Activated CD4-positive, alpha-beta T cell treated with anti-CD3 and anti-CD28 coated beads for 1 hour (primary cell): ENCODE measurements around the gene TBCEL.

Experiments used
- DNase-seq: peaks from one replicate; pipeline ENCODE4 v3.0.0-alpha.2; 2020

The TBCEL gene

DNA sequence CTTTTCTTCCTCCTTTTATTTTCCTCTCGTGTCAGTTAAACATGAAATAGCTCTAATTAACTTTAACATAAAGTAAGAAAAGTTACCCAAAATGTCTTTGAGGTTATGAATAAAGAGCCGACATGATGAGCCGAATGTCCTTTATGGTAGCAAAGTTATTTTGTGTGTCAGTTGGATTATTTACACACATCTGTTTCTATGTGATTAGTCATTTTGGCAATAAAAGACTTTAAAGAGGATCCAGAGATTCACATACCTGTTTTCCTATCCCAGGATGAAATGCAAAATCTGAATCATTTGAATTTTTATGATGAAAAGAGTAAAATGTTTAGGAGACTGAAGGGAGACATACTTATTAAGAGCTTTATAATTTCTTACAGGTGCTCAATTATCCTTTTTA is 43.1 kb downstream of the TBCEL start:
- DNase-seq: no peak

GRCh38 chr11:121067453-121067852 is 43.6 kb downstream of the TBCEL start:
- DNase-seq: no peak

DNA sequence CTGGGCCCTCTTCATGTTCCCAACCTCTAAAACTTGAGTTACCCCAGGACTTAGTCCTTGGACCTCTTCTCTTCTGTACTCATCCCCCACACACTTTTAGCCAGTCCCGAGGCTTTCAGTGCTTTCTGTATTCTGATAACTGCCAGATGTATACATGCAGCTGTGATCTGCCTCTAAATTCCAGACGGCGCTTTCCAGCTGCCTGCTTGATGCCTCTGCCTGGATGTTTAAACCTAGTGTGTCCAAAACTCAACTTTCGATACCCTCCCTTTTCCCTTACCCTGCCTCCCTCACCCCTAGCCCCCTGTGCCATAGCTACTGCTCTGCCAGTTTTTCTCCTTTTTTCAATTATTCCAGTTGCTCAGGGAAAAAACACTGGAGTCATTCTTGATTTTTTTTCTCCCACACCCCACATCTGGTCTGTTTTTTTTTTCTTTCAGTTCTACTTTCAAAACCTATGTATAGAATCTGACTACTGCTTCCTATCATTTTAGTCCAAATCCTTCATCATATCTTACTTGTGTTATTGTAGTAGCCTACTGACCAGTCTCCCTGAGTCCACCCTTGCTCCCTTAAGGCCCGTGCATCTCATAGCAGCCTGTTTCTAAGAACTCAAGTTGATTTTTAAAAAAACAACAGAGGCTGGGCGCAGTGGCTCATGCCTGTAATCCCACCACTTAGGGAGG is 44.2 kb downstream of the TBCEL start:
- no peak for DNase-seq

DNA sequence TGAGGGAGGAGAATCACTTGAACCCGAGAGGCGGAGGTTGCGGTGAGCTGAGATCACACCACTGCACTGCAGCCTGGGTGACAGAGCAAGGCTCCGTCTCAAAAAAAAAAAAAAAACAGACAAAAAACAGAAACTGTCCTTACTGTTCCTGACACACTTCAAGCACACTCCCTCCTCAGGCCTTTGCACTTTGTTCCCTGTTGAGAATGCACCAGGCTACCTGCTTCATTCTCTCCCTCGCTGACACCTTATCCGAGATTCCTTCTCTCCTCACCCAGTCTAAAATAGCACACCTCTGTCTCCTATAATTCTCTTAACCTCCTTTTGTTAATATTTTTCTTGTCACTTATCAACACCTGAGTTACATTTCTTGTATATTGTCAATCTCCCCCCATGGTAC is 44.9 kb downstream of the TBCEL start:
- DNase-seq: no peak

- DNase-seq: no peak
Measured at GRCh38 chr11:121070951-121071845, 47.3 kb downstream of the TBCEL start.

DNA sequence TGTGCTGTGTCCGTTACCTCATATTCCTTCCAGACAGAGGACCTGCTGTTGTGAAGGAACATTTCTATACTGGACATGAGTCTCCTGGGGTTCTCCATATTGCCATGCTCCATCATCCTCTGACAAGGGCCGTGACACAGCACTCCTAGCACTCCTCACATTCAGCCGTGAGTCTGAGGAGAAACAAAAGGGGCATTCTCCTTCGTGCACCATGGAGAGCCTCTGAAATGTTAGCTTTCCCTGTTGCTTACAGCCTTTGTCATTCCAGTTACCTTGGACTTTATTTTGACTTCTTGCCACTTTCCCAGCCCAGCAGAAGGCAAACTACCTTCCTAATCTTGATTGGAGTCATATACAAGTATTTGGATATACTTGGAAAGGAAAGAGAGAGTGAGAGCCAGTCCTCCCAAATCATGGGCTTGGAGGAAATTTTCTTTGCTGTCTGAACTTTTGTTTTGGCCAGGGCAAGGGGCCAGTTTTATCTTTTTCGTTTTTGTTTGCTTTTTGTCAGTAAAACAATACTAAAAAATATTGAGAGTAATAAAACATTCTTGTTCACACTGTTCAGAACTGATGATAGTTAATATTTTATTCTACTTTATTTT is 48.0 kb downstream of the TBCEL start:
- no peak for DNase-seq

- DNase-seq: no peak
Measured at GRCh38 chr11:121081321-121081720, 57.4 kb downstream of the TBCEL start.

DNA sequence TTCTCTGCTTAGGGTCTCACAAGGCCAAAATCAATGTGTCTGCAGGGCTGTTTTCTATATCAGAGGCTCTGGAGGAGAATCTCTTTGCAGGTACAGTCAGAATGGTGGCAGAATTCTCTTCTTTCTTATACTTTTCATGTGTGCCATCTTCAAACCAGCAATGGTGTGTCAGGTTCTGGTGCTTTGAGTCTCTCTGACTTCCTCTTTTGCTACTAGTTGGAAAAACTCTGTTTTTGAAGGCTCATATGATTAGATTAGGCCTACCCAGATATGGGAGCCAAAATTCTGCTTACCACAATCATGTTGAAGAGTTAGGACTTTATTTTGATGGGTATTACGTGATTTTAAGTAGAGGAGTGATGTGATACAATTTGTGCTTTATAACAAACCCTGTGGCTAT is 58.3 kb downstream of the TBCEL start:
- DNase-seq: no peak

DNA sequence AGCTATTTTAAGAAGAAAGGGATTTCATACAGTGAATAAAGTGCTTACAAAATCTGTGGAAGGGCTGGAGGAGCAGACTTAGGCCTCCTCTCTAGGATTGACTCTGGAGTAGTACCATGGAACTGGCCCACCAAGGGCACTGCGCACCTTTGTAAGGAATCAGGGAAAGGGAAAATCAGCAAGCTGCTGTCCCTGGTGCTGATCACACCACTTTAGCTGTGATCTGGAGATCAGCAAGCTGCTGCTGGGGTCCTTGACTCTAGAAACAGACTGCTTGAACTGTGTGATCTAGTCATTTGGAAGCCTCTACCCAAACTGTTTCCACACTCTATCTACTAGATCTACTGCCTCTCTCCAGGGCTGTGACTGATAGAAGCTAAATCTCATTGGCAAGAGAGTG is 58.8 kb downstream of the TBCEL start:
- DNase-seq: no peak

GRCh38 chr11:121086866-121087265 is 63.0 kb downstream of the TBCEL start:
- DNase-seq: no peak

- no peak for DNase-seq
Measured at GRCh38 chr11:121089566-121089965, 65.7 kb downstream of the TBCEL start.

- no peak for DNase-seq
Measured at GRCh38 chr11:121090145-121090721, 66.3 kb downstream of the TBCEL start.

DNA sequence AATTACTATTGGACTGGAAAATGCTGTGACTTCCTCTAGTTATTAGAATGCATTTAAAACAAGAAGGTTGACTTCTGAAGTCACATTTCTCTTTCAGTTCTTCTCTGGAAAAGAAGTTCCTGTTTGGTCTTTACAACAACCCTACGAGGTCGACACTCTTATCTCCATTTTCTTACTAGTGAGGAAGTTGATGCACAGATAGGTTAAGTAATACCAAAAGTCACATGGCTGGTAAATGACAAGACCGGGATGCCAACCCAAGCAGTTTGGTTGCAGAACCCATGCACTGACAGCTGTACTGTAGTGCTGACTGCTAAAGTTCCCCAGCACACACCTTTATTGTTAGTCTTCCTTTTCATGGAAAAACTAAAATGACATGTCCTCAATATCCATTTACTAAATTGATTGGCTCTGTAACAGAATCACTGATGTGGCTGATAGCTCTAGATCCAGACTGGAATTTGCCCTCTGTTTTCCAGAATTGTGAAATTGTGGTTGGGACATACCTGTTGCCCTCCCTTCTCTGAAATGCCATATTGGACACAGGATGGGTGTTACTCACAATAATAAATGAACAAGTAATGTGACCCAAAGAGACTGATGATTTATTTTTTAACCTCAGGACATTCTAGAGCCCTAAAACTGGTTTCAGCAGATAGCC is 67.7 kb downstream of the TBCEL start:
- DNase-seq: no peak

DNA sequence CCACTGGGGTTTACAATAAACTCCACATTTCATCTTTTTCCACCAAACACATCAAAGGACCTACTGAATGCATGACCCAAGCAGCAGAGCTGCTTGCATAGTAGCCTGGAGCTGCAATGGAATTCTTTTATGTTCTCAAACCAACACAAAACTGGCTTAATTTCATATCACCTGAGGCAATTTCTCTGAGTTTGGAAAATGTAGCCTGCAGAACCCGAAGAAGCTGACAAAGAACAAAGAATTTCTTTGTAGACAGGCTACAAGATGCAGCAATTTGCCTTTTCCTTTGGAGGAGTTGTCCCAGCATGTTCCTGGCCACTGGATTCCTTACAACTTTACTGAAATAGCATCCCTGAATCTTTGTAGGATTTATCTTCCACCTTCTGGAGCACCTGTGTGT is 71.7 kb downstream of the TBCEL start:
- DNase-seq: no peak

DNA sequence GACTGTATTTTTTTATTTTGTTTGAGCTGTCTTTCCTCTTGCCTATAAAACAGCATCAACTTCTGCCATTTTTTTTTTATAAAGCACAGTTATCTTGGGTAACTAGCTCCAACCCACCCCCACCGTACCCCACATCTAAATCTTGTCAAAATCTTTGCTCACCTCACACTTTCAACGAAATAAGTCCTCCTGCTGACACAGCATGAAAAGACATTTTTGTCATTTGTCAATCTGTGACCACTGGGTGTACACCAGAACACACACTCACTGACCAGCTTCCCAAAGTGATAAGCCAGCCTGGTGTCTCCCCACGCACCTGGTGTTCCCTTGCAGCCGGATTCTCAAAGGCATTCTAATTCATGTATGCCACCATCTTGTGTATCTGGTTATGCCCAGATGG is 75.5 kb downstream of the TBCEL start:
- no peak for DNase-seq

GRCh38 chr11:121099885-121100284 is 76.0 kb downstream of the TBCEL start:
- no peak for DNase-seq

GRCh38 chr11:121100943-121101342 is 77.0 kb downstream of the TBCEL start, which contains the start of gene TECTA:
TSS of gene TECTA (plus strand) at chr11:121101243. CDS start at chr11:121102666, 1,423 bp downstream.
- no peak for DNase-seq

GRCh38 chr11:121104312-121104762 is 80.4 kb downstream of the TBCEL start:
- no peak for DNase-seq

- no peak for DNase-seq
Measured at GRCh38 chr11:121105063-121105480, 81.2 kb downstream of the TBCEL start.

DNA sequence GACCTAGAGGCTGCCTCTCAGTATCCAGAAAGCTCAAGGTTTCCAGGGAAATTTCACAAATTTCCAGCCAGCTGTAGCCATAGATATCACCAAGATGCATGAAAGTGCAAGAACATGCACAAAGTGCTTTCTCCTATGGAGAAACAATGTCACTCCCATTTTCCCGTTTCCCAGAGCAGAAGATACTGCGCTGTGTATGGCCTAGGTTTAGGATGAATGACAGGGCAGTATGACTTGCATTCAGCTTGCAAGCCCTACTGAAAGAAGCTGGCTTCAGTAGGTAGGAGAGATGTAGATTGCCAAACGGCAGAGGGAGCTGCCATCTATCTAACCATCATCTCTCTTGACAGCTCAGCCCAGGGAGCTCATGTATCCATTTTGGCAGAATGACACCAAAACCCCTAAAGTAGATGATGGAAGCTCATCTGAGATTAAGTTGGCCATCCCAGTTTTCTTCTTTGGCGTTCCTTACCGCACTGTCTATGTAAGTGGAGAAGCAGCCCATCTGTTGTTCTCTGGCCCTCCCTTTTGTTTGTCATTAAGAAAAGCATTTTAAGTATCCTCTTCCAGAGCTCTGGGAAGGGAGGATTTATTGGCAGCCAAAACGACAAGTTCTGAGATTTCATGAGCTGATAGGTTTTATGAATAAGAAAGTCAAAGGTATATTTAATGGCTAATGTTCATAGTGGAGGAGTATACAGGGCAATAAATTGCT is 81.7 kb downstream of the TBCEL start:
- no peak for DNase-seq

DNA sequence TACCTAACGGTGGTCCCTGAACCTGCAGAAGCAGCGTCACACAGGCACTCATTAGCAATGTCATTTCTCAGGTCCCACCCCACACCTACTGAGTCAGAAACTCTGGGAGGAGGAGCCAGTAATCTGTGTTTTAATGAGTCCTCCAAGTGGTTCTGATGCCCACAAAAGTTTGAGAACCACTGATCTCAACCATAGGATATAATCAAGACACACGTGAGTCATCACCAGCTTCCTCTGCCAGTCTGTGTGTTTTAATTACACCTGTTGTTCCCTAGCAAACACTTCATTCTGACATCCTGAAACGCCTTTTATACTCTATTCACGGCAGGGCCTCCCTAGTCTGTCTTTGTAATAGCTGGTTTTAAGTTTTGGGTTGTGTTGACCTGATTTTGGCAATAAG is 82.9 kb downstream of the TBCEL start:
- no peak for DNase-seq

GRCh38 chr11:121108413-121108812 is 84.5 kb downstream of the TBCEL start:
- DNase-seq: no peak
